HFFc6 (cell line): Measurements from ENCODE around the gene LGALS3BP. TPM values are rescaled to one million over a fixed set of nuclear protein-coding genes. Genes with fewer than 3 reads are reported as not detected.

ENCODE experiments used
- DNase-seq: peaks from one replicate; pipeline ENCODE4 v3.0.0-alpha.2; 2018
- H3K27ac Mint-ChIP-seq: 2 replicates; pipeline ENCODE4 v1.8.0; 2020; ENCODE audit warnings: mild to moderate bottlenecking, mixed read lengths
- H3K27me3 Mint-ChIP-seq: 2 replicates; pipeline ENCODE4 v1.8.0; 2021; ENCODE audit warnings: mild to moderate bottlenecking, moderate library complexity, mixed read lengths; ENCODE audit not compliant: insufficient read depth
- H3K36me3 Mint-ChIP-seq: 2 replicates; pipeline ENCODE4 v1.8.0; 2021; ENCODE audit warnings: low read depth, mixed read lengths
- H3K4me1 Mint-ChIP-seq: 2 replicates; pipeline ENCODE4 v1.8.0; 2020; ENCODE audit warnings: low read depth, mixed read lengths
- H3K4me3 Mint-ChIP-seq: 2 replicates; pipeline ENCODE4 v1.8.0; 2020; ENCODE audit warnings: mild to moderate bottlenecking, moderate library complexity, mixed read lengths
- H3K9me3 Mint-ChIP-seq: 2 replicates; pipeline ENCODE4 v1.8.0; 2020; ENCODE audit warnings: mild to moderate bottlenecking, mixed read lengths
- CTCF ChIP-seq: fragments of 200-600 bp; sonication (generic); IDR thresholded peaks from 2 replicates; pipeline ENCODE4 v1.5.0; 2021; ENCODE audit warnings: antibody characterized with exemption, mild to moderate bottlenecking
- total RNA-seq, 6 experiments: library from RNA; stranded (reverse); fragmentation: NEBNext Ultra II Directional; extraction: Animal tissue kit (Norgen Biotek cat#: 25700); gene quantifications; 2 replicates in 1 of 6; 3 replicates in 5 of 6; pipeline ENCODE4 v1.2.3, GENCODE V29; 2021

The LGALS3BP gene
- total RNA-seq, 6 experiments from 2014 or later: 31.1 to 46.4 (median 43.4) TPM

- TF ChIP-seq CTCF: no peak
- Mint-ChIP-seq H3K27me3 (no peaks in the 10 kb centered on the region; the same call in 1 of the 2 replicates), H3K27ac (peak overlapping the region; percentile 53), H3K9me3 (no peaks in the 10 kb centered on the region), H3K4me3 (peak overlapping the region; percentile 41), H3K4me1 (peaks cover 45% of the 10 kb centered on the region), H3K36me3 (peaks cover 14% of the 10 kb centered on the region)
- DNase-seq: no peak
Observed at GRCh38 chr17:79006794-79007503, 27.2 kb upstream of the LGALS3BP start.

GRCh38 chr17:79006046-79006445 lies 26.3 kb upstream of the LGALS3BP start:
- Mint-ChIP-seq H3K27ac (no peak overlapping the region), H3K9me3 (no peaks in the 10 kb centered on the region), H3K27me3 (no peaks in the 10 kb centered on the region; the same call in 1 of the 2 replicates), H3K4me1 (peaks cover 36% of the 10 kb centered on the region), H3K4me3 (no peak overlapping the region), H3K36me3 (peaks cover 14% of the 10 kb centered on the region)
- no peak for TF ChIP-seq CTCF
- no peak for DNase-seq

- Mint-ChIP-seq H3K27ac (no peak overlapping the region), H3K9me3 (no peaks in the 10 kb centered on the region), H3K36me3 (peaks cover 18% of the 10 kb centered on the region), H3K4me3 (no peak overlapping the region), H3K4me1 (peaks cover 28% of the 10 kb centered on the region), H3K27me3 (no peaks in the 10 kb centered on the region; the same call in 1 of the 2 replicates)
- no peak for DNase-seq
- TF ChIP-seq CTCF: no peak
Observed at GRCh38 chr17:79005063-79005861, 25.5 kb upstream of the LGALS3BP start.

- Mint-ChIP-seq H3K27ac (no peak overlapping the region), H3K4me3 (no peak overlapping the region), H3K4me1 (peaks cover 22% of the 10 kb centered on the region), H3K27me3 (no peaks in the 10 kb centered on the region; the same call in 1 of the 2 replicates), H3K9me3 (no peaks in the 10 kb centered on the region), H3K36me3 (peaks cover 19% of the 10 kb centered on the region)
- no peak for DNase-seq
- TF ChIP-seq CTCF: no peak
Observed at GRCh38 chr17:79003661-79004411, 24.1 kb upstream of the LGALS3BP start.

- TF ChIP-seq CTCF: no peak
- Mint-ChIP-seq H3K4me3 (no peak overlapping the region), H3K36me3 (peaks cover 12% of the 10 kb centered on the region), H3K27ac (no peak overlapping the region; the same call in 1 of the 2 replicates), H3K4me1 (peaks cover 14% of the 10 kb centered on the region), H3K9me3 (no peaks in the 10 kb centered on the region), H3K27me3 (no peaks in the 10 kb centered on the region; the same call in 1 of the 2 replicates)
- DNase-seq: no peak
Observed at GRCh38 chr17:79002796-79003593, 23.3 kb upstream of the LGALS3BP start.
